ENCODE measurements around the gene BNC2.
"Not testable (repeated sequence)": the region's sequence is repeated elsewhere in the genome, so short reads cannot be mapped to it uniquely, and the experiment has no call there.

BNC2 gene

DNA sequence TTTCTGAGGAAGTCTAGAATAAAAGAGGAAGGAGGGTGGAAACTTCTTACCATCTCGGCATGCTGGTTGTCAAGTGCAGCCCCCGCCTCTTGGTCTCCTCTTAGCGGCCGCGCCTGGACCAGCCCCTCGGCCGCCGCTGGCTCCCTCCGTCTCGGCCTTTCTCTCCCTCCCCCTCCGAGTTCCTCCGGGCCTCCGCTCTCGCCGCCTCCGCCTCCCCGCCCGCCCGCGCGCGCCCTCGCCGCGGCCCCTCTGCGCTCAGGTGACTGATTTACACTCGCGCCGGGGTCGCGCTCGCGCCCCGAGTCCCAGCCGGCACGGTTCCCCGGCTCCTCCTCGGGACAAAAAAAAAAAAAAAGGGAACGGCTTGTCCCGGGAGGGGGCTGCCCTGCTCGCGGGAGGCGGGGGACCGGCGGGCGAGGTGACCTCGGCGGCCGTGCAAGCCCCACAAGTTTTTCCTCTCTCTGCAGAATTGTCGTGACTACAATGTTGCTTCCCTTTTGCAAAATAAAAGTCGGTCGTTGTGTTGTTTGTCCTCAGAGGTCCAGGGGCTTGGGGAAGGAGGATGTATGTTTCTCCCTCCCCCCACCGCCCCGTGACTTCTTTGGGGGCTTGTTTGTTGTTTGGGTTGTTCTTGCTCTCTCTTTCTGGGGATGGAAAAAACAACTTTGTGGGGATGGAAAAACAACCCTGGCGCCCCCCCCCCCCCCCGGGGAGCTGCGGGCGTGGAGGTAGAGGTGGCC lies at the start of gene BNC2:
Gene BNC2, minus strand, starts transcription at position 75 of the 740 bp plus-strand sequence. Its CDS starts 22 bp downstream, at position 53.
- peak within 1 kb of the TSS; percentile 83 for H3K4me3 ChIP-seq (ENCODE audit: low read depth, low read length)

GRCh38 chr9:16918920-16919319 lies 48.5 kb upstream of the BNC2 start:
- no peak for TF ChIP-seq CTCF (IDR thresholded peaks at IDR 0.05; ENCODE audit: low read depth, low read length)
- H3K4me3 ChIP-seq (ENCODE audit: low read depth, low read length) = no peak overlapping the region

More for the DNA sequence above, at the start of gene BNC2:
- no peak for TF ChIP-seq CTCF (IDR thresholded peaks at IDR 0.05; ENCODE audit: low read depth, low read length)

DNA sequence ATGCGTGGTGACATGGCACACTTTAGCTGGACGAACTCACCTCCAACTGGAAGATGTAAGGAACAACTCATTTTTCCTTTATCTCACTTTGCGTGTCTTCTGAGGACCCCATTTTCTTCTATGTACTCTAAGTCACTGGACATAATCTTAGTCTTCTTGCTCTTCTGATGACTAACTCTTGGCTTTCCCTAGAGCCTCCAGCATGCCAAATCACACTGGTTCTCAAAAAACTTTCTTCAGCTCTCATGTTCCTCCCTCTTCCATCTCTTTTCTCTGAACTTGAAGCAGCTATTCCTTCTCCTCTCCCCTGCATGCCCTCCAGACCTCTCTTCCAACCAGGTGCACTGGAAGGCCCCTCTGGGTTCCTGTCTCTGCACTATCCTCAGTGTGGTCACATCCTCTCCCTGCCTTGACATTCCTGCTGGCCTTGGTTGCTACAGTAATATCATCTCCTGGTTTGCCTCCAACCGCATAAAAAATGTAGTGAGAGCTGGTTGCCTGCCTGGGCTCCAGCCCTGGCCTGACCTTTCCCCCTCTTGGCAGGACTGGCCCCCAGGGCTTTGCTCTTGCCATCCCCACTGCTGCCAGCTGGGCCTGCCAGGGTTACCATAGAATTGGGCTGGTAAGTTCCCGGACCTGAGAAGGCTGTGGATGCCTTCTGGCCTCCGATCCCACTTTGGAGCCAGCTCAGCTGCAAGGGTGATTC lies 44.8 kb upstream of the BNC2 start:
- no peak for TF ChIP-seq CTCF (IDR thresholded peaks at IDR 0.05; ENCODE audit: low read depth, low read length)
- no peak overlapping the region for H3K4me3 ChIP-seq (ENCODE audit: low read depth, low read length)

DNA sequence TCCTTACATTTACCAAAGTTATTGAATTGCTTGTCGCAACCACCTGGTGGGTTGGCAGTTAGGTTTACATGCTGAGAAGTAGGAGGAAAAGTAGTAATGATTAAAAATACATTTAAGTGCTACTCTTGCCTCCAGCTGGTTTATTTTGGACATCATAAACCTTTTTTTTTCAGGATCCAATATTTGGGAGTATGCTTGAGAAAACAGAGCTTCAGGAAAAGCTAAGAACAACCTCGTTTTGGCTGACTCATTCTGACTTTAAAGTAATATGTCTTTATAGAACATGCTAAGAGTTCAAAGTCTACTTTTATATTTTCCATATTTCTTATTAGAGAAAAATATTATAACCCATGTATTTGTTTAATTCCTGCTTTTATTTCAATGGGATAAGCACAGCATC lies 41.7 kb upstream of the BNC2 start:
- no peak overlapping the region for H3K4me3 ChIP-seq (ENCODE audit: low read depth, low read length)
- TF ChIP-seq CTCF (IDR thresholded peaks at IDR 0.05; ENCODE audit: low read depth, low read length) = no peak

- not testable (repeated sequence) for H3K4me3 ChIP-seq (ENCODE audit: low read depth, low read length)
Measured at GRCh38 chr9:16908206-16908605, 37.7 kb upstream of the BNC2 start.

- no peak for TF ChIP-seq CTCF (IDR thresholded peaks at IDR 0.05; ENCODE audit: low read depth, low read length)
- H3K4me3 ChIP-seq (ENCODE audit: low read depth, low read length) = no peak overlapping the region
Measured at GRCh38 chr9:16904655-16905054, 34.2 kb upstream of the BNC2 start.

DNA sequence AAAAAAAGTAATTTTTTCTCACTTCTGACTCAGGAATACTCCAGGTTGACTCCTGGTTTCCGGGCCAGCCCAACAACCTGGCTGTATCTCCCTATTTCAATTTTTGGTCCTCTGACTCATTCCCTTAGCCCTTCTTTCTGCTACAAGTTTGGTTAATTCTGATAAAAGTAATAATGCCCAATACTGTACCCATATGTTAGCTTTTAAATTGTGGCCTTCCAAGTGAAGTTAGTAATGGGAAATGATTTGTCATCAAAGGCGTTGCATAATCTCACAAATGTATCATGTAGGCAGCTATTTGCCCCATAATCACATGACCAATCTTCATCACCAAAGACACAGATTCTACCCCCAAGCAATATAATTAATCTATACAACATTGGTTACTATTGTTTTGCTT lies 31.1 kb upstream of the BNC2 start:
- no peak for TF ChIP-seq CTCF (IDR thresholded peaks at IDR 0.05; ENCODE audit: low read depth, low read length)
- no peak overlapping the region for H3K4me3 ChIP-seq (ENCODE audit: low read depth, low read length)
